GM21723 (cell line): ENCODE measurements around the gene NEUROD4.
A peak's percentile ranks its signal among the peaks of the same experiment; 100 is the strongest.

Experiments
- ATAC-seq: cut with Tn5 transposase; IDR thresholded peaks from one replicate; pipeline ENCODE4 v1.9.1; 2021; ENCODE audit warnings: mild to moderate bottlenecking, moderate library complexity; ENCODE audit not compliant: unreplicated experiment

Gene NEUROD4

GRCh38 chr12:55058082-55058481 lies 38.3 kb downstream of the NEUROD4 start:
- no peak for ATAC-seq

GRCh38 chr12:55058776-55059175 lies 39.0 kb downstream of the NEUROD4 start:
- ATAC-seq, result no peak

- ATAC-seq, result peak; percentile 100
Observed at GRCh38 chr12:55060470-55060869, 40.7 kb downstream of the NEUROD4 start.

- ATAC-seq, result no peak
Observed at GRCh38 chr12:55061024-55061423, 41.2 kb downstream of the NEUROD4 start.

- ATAC-seq, result no peak
Observed at GRCh38 chr12:55063291-55063690, 43.5 kb downstream of the NEUROD4 start.

- ATAC-seq, result no peak
Observed at GRCh38 chr12:55065535-55065934, 45.8 kb downstream of the NEUROD4 start.

GRCh38 chr12:55067701-55068100 lies 47.9 kb downstream of the NEUROD4 start:
- ATAC-seq, result no peak

GRCh38 chr12:55068416-55069010 lies 48.7 kb downstream of the NEUROD4 start:
- peak; percentile 75 for ATAC-seq

- peak; percentile 65 for ATAC-seq
Observed at GRCh38 chr12:55072083-55072482, 52.3 kb downstream of the NEUROD4 start.

- peak; percentile 70 for ATAC-seq
Observed at GRCh38 chr12:55073043-55074022, 53.6 kb downstream of the NEUROD4 start.

GRCh38 chr12:55074806-55075205 lies 55.0 kb downstream of the NEUROD4 start:
- ATAC-seq, result no peak
